Mesendoderm (in vitro differentiated cells): ENCODE data around the gene CD14.
"Not testable (repeated sequence)": the region's sequence is repeated elsewhere in the genome, so short reads cannot be mapped to it uniquely, and the experiment has no call there.

Source experiments
- DNase-seq: peaks from one replicate; pipeline ENCODE4 v3.0.0; 2013
- H2AK5ac ChIP-seq: 2 replicates; pipeline ENCODE4 v1.6.1; 2013; ENCODE audit warnings: low read length, inconsistent platforms
- H2BK120ac ChIP-seq: 2 replicates; pipeline ENCODE4 v1.6.1; 2013; ENCODE audit warnings: low read depth, mild to moderate bottlenecking, low read length, moderate library complexity, mixed read lengths
- H2BK15ac ChIP-seq: replicated peaks from 2 replicates; pipeline ENCODE4 v1.6.1; 2013; ENCODE audit warnings: low read depth, mild to moderate bottlenecking, moderate library complexity
- H2BK5ac ChIP-seq: 2 replicates; pipeline ENCODE4 v1.6.1; 2013; ENCODE audit warnings: low read length, inconsistent platforms
- H3K18ac ChIP-seq: 2 replicates; pipeline ENCODE4 v1.6.1; 2013; ENCODE audit warnings: mild to moderate bottlenecking, low read length, mixed read lengths
- H3K23ac ChIP-seq: one replicate; pipeline ENCODE4 v1.6.1; 2013; ENCODE audit warnings: low read length
- H3K27ac ChIP-seq: 2 replicates; pipeline ENCODE4 v1.5.1; 2013; ENCODE audit warnings: low read depth, mild to moderate bottlenecking, inconsistent platforms, low read length, moderate library complexity
- H3K27me3 ChIP-seq: 2 replicates; pipeline ENCODE4 v1.6.1; 2013; ENCODE audit warnings: low read length, control low read depth, mild to moderate bottlenecking, inconsistent platforms; ENCODE audit not compliant: insufficient read depth, poor library complexity
- H3K36me3 ChIP-seq: 2 replicates; pipeline ENCODE4 v1.6.1; 2013; ENCODE audit warnings: low read length, inconsistent platforms; ENCODE audit not compliant: control insufficient read depth, insufficient read depth
- H3K4ac ChIP-seq: one replicate; pipeline ENCODE4 v1.6.1; 2013; ENCODE audit warnings: low read depth, mild to moderate bottlenecking, low read length, moderate library complexity
- H3K4me1 ChIP-seq: 2 replicates; pipeline ENCODE4 v1.6.1; 2013; ENCODE audit warnings: low read depth, low read length, inconsistent platforms; ENCODE audit not compliant: control insufficient read depth
- H3K4me2 ChIP-seq: 2 replicates; pipeline ENCODE4 v1.6.1; 2013; ENCODE audit warnings: low read length
- H3K4me3 ChIP-seq: 2 replicates; pipeline ENCODE4 v1.5.1; 2013; ENCODE audit warnings: mild to moderate bottlenecking, low read length
- H3K56ac ChIP-seq: one replicate; pipeline ENCODE4 v1.6.1; 2013; ENCODE audit warnings: low read length
- H3K79me1 ChIP-seq: 2 replicates; pipeline ENCODE4 v1.6.1; 2013; ENCODE audit warnings: low read length, inconsistent platforms
- H3K79me2 ChIP-seq: 2 replicates; pipeline ENCODE4 v1.6.1; 2013; ENCODE audit warnings: mild to moderate bottlenecking, low read length; ENCODE audit not compliant: control insufficient read depth, insufficient read depth
- H3K9ac ChIP-seq: 2 replicates; pipeline ENCODE4 v1.6.1; 2013; ENCODE audit warnings: low read length, inconsistent platforms
- H4K5ac ChIP-seq: one replicate; pipeline ENCODE4 v1.6.1; 2013; ENCODE audit warnings: low read length
- H4K8ac ChIP-seq: one replicate; pipeline ENCODE4 v1.6.1; 2013; ENCODE audit warnings: low read depth, mild to moderate bottlenecking, control low read depth, low read length, moderate library complexity
- WGBS: extraction: QIAGEN DNeasy Blood & Tissue Kit; methylation state at CpG from one replicate; pipeline ENCODE4 v1.1.7; 2013; ENCODE audit warnings: low lambda C conversion rate, missing lambda C conversion rate; ENCODE audit not compliant: insufficient coverage; ENCODE audit errors: extremely low coverage; 5-methylcytosine and 5-hydroxymethylcytosine counted together

CD14 gene

DNA sequence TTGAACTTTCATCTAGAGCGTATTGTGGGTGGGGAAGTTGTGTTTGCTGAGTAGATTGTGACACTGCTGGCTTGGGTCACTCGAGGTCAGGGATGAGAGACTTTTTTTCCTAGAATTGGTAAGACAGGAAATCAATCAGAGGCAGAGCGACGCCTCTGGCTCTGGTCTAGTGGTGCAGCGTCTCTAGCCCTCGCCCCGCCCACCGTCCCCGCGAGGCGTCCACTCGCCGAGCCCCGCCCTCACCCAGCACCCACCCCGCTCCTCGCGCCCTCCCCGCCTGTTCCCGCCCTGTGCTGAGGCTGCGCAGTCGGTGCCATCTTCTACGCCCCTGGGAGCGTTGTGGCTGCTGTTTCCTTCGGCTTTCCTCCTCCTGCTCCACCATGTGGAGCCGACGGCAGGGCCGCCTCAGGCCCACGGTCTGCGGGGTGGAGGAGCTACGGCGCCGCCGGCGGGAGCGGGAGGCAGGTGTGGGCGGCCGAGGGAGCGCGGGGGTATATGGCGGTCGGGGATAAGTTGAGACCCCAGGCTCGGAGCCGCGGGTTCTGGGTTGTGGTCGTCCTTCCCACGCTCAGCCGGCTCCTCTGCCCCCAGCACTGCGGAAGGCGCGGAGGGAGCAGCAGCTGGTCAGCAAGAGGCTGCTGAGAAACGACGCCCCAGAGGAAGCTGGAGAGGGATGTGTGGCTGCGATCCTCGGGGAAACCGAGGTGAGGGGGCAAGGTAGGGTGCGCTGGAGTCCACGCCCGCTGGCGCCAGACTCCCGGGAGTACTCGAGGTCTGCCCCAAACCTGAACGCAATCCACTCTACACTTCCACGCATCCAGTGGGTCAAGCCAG is 6.4 kb upstream of the CD14 start, which contains the start of gene TMCO6:
TSS of gene TMCO6 (plus strand) at position 304 of the 834 bp plus-strand sequence. CDS start at position 381, 77 bp downstream.
- Histone ChIP-seq H3K23ac (peak within 1 kb of the TSS; percentile 15), H3K36me3 (peaks cover 2% of the 10 kb centered on the region), H3K9ac (peak within 1 kb of the TSS; percentile 94), H3K4ac (no peak within 1 kb of the TSS), H2BK15ac (no peak within 1 kb of the TSS), H3K79me1 (peaks cover 5% of the 10 kb centered on the region), H3K4me2 (peak within 1 kb of the TSS; percentile 97), H3K56ac (peak within 1 kb of the TSS; percentile 97), H2AK5ac (no peak within 1 kb of the TSS), H3K4me3 (peak within 1 kb of the TSS; percentile 79), H2BK5ac (peak within 1 kb of the TSS; percentile 86), H4K8ac (no peak within 1 kb of the TSS), H3K4me1 (no peaks in the 10 kb centered on the region), H3K27ac (no peak within 1 kb of the TSS), H4K5ac (no peak within 1 kb of the TSS), H3K27me3 (no peaks in the 10 kb centered on the region), H2BK120ac (no peak within 1 kb of the TSS), H3K79me2 (peaks cover 4% of the 10 kb centered on the region), H3K18ac (peak within 1 kb of the TSS; percentile 61)
- no CpG with 5 or more reads among the region's 63 CpGs for WGBS
- DNase-seq = peak; percentile 97

DNA sequence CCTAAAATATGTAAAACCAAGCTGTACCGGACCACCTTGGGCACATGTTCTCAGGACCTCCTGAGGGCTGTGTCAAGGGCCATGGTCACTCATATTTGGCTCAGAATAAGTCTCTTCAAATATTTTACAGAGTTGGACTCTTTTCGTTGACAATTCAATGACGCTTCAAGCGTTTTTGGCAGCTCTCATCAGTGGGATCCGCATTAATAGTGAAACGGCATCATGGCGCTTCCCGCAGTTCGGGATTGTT is 5.8 kb upstream of the CD14 start:
- not testable (repeated sequence) for H4K8ac ChIP-seq, H3K4ac ChIP-seq, H3K18ac ChIP-seq, H3K4me1 ChIP-seq, H3K4me3 ChIP-seq, H3K9ac ChIP-seq, H2BK5ac ChIP-seq, H3K23ac ChIP-seq, DNase-seq, H2AK5ac ChIP-seq, H3K56ac ChIP-seq, H3K27me3 ChIP-seq, H3K79me2 ChIP-seq, H2BK15ac ChIP-seq, H3K4me2 ChIP-seq, H2BK120ac ChIP-seq, H3K36me3 ChIP-seq, H3K27ac ChIP-seq, H4K5ac ChIP-seq, H3K79me1 ChIP-seq
- WGBS = no CpG with 5 or more reads among the region's 9 CpGs

DNA sequence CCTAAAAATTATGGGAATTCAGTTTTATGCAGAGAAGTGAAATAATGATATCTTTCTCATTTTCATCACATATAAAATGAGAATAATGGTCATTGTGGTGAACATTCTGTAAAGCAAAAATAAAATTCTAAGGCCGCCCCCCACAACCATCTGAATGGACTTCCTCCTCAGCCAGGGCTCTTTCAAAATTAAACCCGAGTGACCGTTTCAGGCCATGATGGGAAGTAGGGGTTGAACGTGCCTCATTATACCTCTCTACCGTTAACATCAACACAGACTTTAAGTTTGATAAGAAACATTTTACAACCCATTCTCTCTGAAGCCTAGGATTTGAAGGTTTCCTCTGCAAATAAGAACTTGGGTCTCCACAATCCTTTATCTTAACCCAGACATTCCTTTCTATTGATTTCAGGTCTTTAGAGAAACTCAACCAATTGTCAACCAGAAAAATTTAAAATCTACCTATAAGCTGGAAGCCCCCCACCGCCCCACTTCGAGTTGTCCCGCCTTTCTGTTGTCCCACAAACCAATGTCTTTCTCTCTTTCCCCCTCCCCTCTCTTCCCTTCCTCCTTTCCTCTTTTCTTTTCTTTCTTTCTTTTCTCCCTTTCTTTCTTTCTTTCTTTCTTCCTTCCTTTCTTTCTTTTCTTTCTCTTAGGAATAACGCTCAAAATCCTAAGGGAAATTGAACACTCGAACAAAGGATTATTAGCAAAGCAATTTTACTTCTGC is 4.6 kb upstream of the CD14 start:
- no peak overlapping the region for H3K4me2 ChIP-seq
- no peak overlapping the region for H2BK5ac ChIP-seq
- H4K5ac ChIP-seq = no peak overlapping the region
- H3K23ac ChIP-seq = no peak overlapping the region
- no peak overlapping the region for H2BK15ac ChIP-seq
- peaks cover 5% of the 10 kb centered on the region for H3K79me1 ChIP-seq
- H3K4me1 ChIP-seq = no peaks in the 10 kb centered on the region
- WGBS = no CpG with 5 or more reads among the region's 10 CpGs
- no peaks in the 10 kb centered on the region for H3K27me3 ChIP-seq
- peaks cover 4% of the 10 kb centered on the region for H3K79me2 ChIP-seq
- no peaks in the 10 kb centered on the region for H3K36me3 ChIP-seq
- H3K56ac ChIP-seq = no peak overlapping the region
- H3K9ac ChIP-seq = no peak overlapping the region
- no peak overlapping the region for H4K8ac ChIP-seq
- H3K18ac ChIP-seq = no peak overlapping the region
- H3K4me3 ChIP-seq = no peak overlapping the region
- no peak for DNase-seq
- no peak overlapping the region for H3K4ac ChIP-seq
- H2BK120ac ChIP-seq = no peak overlapping the region
- H2AK5ac ChIP-seq = no peak overlapping the region
- H3K27ac ChIP-seq = no peak overlapping the region

DNA sequence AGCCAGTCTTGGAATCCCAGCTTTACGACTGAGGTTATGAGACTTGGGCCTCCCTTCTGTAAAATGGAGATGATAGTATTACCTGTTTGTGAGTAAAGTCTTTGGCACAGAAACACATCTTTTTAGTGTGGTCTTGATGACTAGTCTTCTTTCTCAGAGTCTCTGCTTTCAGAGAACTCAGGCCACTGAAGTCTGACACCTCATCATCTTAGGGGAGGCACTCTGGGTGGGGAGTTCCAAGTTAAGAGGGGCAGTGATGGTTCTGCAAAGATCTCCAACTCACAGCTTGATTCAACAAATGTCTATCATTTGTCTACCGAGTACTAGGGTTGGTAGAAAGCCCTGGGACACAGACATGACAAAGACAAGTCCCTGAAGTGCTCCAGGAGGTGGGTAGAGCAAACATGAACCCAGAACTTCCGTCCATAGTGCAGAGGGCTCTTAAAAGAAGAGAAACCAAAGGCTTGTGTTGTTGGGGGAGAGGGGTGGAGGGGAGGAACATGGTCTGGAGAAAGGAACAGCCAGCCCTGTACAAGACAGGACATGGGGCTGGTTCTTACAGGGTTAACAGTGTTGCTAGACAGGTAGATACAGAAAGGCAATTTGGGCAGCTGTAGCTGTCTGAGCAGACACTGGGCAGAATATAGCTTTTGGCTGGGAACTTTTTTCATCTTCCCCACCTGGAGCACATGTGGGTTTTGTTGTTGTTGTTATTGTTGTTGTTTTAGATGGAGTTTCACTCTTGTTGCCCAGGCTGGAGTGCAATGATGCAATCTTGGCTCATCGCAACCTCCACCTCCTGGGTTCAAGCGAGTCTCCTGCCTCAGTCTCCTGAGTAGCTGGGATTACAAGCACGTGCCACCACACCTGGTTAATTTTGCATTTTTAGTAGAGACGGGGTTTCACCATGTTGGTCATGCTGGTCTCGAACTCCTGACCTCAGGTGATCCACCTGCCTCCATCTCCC is 2.6 kb upstream of the CD14 start:
- Histone ChIP-seq H2BK5ac (no peak overlapping the region), H3K56ac (no peak overlapping the region), H3K18ac (no peak overlapping the region), H4K8ac (no peak overlapping the region), H3K4ac (no peak overlapping the region), H3K27ac (no peak overlapping the region), H3K79me1 (peaks cover 3% of the 10 kb centered on the region), H3K4me1 (no peaks in the 10 kb centered on the region), H3K4me3 (no peak overlapping the region), H3K27me3 (no peaks in the 10 kb centered on the region), H4K5ac (no peak overlapping the region), H2BK15ac (no peak overlapping the region), H3K4me2 (no peak overlapping the region), H3K36me3 (no peaks in the 10 kb centered on the region), H3K23ac (no peak overlapping the region), H2AK5ac (no peak overlapping the region), H3K79me2 (peaks cover 4% of the 10 kb centered on the region), H3K9ac (no peak overlapping the region), H2BK120ac (no peak overlapping the region)
- WGBS = no CpG with 5 or more reads among the region's 8 CpGs
- no peak for DNase-seq

DNA sequence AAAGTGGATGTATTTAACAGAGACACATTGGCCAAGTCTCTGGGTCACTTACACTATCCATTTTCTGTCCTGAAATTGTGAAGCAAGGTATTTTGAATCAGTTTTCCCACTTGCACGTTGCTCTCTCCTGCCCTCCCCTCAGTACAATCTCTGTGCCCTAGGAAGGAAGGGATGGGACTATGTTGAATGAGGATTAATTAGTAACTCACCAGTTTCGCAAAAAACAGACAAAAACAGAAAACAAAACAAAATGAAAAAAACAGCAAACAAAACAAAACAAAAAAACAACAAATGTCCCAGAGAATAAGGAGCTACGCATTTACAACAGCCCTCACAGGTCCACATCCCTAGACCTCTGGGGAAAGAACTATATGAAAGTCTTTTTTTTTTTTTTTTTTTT is 1.1 kb upstream of the CD14 start:
- no peak overlapping the region for H3K4me3 ChIP-seq
- H3K79me1 ChIP-seq = no peaks in the 10 kb centered on the region
- H3K4me1 ChIP-seq = no peaks in the 10 kb centered on the region
- H4K8ac ChIP-seq = no peak overlapping the region
- H3K9ac ChIP-seq = no peak overlapping the region
- H2BK15ac ChIP-seq = no peak overlapping the region
- H3K27ac ChIP-seq = no peak overlapping the region
- no peak overlapping the region for H3K18ac ChIP-seq
- H2AK5ac ChIP-seq = no peak overlapping the region
- H3K27me3 ChIP-seq = no peaks in the 10 kb centered on the region
- H3K23ac ChIP-seq = no peak overlapping the region
- H2BK120ac ChIP-seq = no peak overlapping the region
- H3K36me3 ChIP-seq = no peaks in the 10 kb centered on the region
- no CpG with 5 or more reads among the region's 3 CpGs for WGBS
- H3K56ac ChIP-seq = no peak overlapping the region
- no peak overlapping the region for H3K4ac ChIP-seq
- DNase-seq = no peak
- no peak overlapping the region for H2BK5ac ChIP-seq
- no peak overlapping the region for H4K5ac ChIP-seq
- no peak overlapping the region for H3K4me2 ChIP-seq
- H3K79me2 ChIP-seq = no peaks in the 10 kb centered on the region
